Mesenchymal stem cell (in vitro differentiated cells and primary cell): Measurements from ENCODE around the gene P2RX7.

Experiments used
- DNase-seq: peaks from one replicate; pipeline ENCODE4 v3.0.0-alpha.2; 2013
- H2AFZ ChIP-seq: one replicate; pipeline ENCODE4 v1.6.1; 2013; ENCODE audit warnings: low read depth, mild to moderate bottlenecking, control low read depth, inconsistent platforms, low read length, moderate library complexity
- H2AK5ac ChIP-seq: 2 replicates; pipeline ENCODE4 v1.6.1; 2013; ENCODE audit warnings: low read length, moderate library complexity, mild to moderate bottlenecking, inconsistent platforms; ENCODE audit not compliant: severe bottlenecking
- H2BK120ac ChIP-seq: one replicate; pipeline ENCODE4 v1.6.1; 2013; ENCODE audit warnings: low read depth, mild to moderate bottlenecking, inconsistent platforms, low read length, moderate library complexity
- H2BK12ac ChIP-seq, 2 experiments: one replicate each; pipeline ENCODE4 v1.6.1; 2013; ENCODE audit warnings: inconsistent platforms in 2 of 2, low read length in 2 of 2, mild to moderate bottlenecking in 2 of 2, moderate library complexity in 2 of 2, control low read depth in 1 of 2
- H2BK15ac ChIP-seq: one replicate; pipeline ENCODE4 v1.6.1; 2013; ENCODE audit warnings: mild to moderate bottlenecking, low read depth, inconsistent platforms; ENCODE audit not compliant: poor library complexity, severe bottlenecking
- H2BK5ac ChIP-seq: 2 replicates; pipeline ENCODE4 v1.6.1; 2013; ENCODE audit warnings: low read depth, mild to moderate bottlenecking, low read length, control low read depth, inconsistent platforms; ENCODE audit not compliant: poor library complexity, severe bottlenecking
- H3K14ac ChIP-seq, 2 experiments: one replicate each; pipeline ENCODE4 v1.6.1; 2013; ENCODE audit warnings: inconsistent platforms in 2 of 2, low read length in 2 of 2, control low read depth in 1 of 2, mild to moderate bottlenecking in 1 of 2, moderate library complexity in 1 of 2
- H3K18ac ChIP-seq, 2 experiments: one replicate each; pipeline ENCODE4 v1.6.1; 2013; ENCODE audit warnings: inconsistent platforms in 2 of 2, low read length in 2 of 2, control low read depth in 1 of 2, low read depth in 1 of 2, mild to moderate bottlenecking in 1 of 2
- H3K23ac ChIP-seq, 2 experiments: one replicate each; pipeline ENCODE4 v1.6.1; 2013; ENCODE audit warnings: inconsistent platforms in 2 of 2, low read length in 2 of 2, mild to moderate bottlenecking in 2 of 2, moderate library complexity in 2 of 2, control low read depth in 1 of 2
- H3K27ac ChIP-seq: 2 replicates; pipeline ENCODE4 v1.5.1; 2013; ENCODE audit warnings: mild to moderate bottlenecking, moderate library complexity, low read length, control low read depth, inconsistent platforms; ENCODE audit not compliant: poor library complexity, severe bottlenecking
- H3K27me3 ChIP-seq, 2 experiments: 2 replicates each; pipeline versions ENCODE4 v1.6.1 to v1.7.0; 2013; ENCODE audit warnings: low read length in 2 of 2, mild to moderate bottlenecking in 2 of 2, moderate library complexity in 2 of 2, control low read depth in 1 of 2, inconsistent platforms in 1 of 2; ENCODE audit not compliant: control insufficient read depth in 1 of 2, insufficient read depth in 1 of 2
- H3K36me3 ChIP-seq, 2 experiments: 2 replicates each; pipeline versions ENCODE4 v1.6.1 to v1.7.0; 2013; ENCODE audit warnings: low read length in 2 of 2, control low read depth in 1 of 2, inconsistent platforms in 1 of 2, low read depth in 1 of 2, mild to moderate bottlenecking in 1 of 2; ENCODE audit not compliant: insufficient read depth in 2 of 2, control insufficient read depth in 1 of 2
- H3K4ac ChIP-seq, 2 experiments: one replicate each; pipeline ENCODE4 v1.6.1; 2013; ENCODE audit warnings: inconsistent platforms in 2 of 2, low read length in 2 of 2, mild to moderate bottlenecking in 2 of 2, moderate library complexity in 2 of 2, control low read depth in 1 of 2, low read depth in 1 of 2
- H3K4me1 ChIP-seq: 2 replicates; pipeline ENCODE4 v1.6.1; 2013; ENCODE audit warnings: low read depth, low read length, control low read depth; ENCODE audit not compliant: control insufficient read depth, insufficient read depth
- H3K4me2 ChIP-seq: 2 replicates; pipeline ENCODE4 v1.6.1; 2013; ENCODE audit warnings: low read length, mild to moderate bottlenecking, inconsistent platforms; ENCODE audit not compliant: poor library complexity, severe bottlenecking
- H3K4me3 ChIP-seq, 2 experiments: 2 replicates each; pipeline versions ENCODE4 v1.5.1 to v1.7.0; 2013; ENCODE audit warnings: low read length in 2 of 2, mild to moderate bottlenecking in 2 of 2, control low read depth in 1 of 2, low read depth in 1 of 2; ENCODE audit not compliant: insufficient read depth in 1 of 2
- H3K79me1 ChIP-seq: replicated peaks from 2 replicates; pipeline ENCODE4 v1.6.1; 2013; ENCODE audit warnings: mild to moderate bottlenecking, control low read depth, low read length, inconsistent platforms; ENCODE audit not compliant: poor library complexity, severe bottlenecking
- H3K9ac ChIP-seq: 2 replicates; pipeline ENCODE4 v1.7.0; 2013; ENCODE audit warnings: mild to moderate bottlenecking, low read length, moderate library complexity
- H3K9me3 ChIP-seq: 2 replicates; pipeline ENCODE4 v1.7.0; 2013; ENCODE audit warnings: mild to moderate bottlenecking, low read length; ENCODE audit not compliant: control insufficient read depth
- H4K8ac ChIP-seq: one replicate; pipeline ENCODE4 v1.6.1; 2013; ENCODE audit warnings: inconsistent platforms, mild to moderate bottlenecking, low read length, moderate library complexity
- H4K91ac ChIP-seq: one replicate; pipeline ENCODE4 v1.6.1; 2013; ENCODE audit warnings: mild to moderate bottlenecking, low read length, inconsistent platforms
- WGBS: methylation state at CpG from one replicate; pipeline ENCODE4 v1.1.7; 2013; ENCODE audit warnings: mixed read lengths; 5-methylcytosine and 5-hydroxymethylcytosine counted together

The P2RX7 gene

GRCh38 chr12:121112496-121112895, 20.2 kb upstream of the P2RX7 start:
- Histone ChIP-seq H2BK12ac (no peak overlapping the region), H3K9me3 (no peaks in the 10 kb centered on the region), H4K91ac (no peak overlapping the region), H3K4me3 (no peak overlapping the region), H2BK5ac (no peak overlapping the region), H3K4ac (no peak overlapping the region), H2AFZ (no peak overlapping the region), H3K9ac (no peak overlapping the region), H3K27ac (no peak overlapping the region), H2AK5ac (no peak overlapping the region), H3K79me1 (no peaks in the 10 kb centered on the region), H3K4me2 (no peak overlapping the region), H3K23ac (no peak overlapping the region), H2BK120ac (no peak overlapping the region), H3K27me3 (peaks cover 9 to 10% of the 10 kb centered on the region in 2 experiments), H3K36me3 (no peaks in the 10 kb centered on the region), H3K4me1 (no peaks in the 10 kb centered on the region), H4K8ac (no peak overlapping the region), H3K14ac (no peak overlapping the region), H3K18ac (no peak overlapping the region), H2BK15ac (no peak overlapping the region)
- 94% methylated on average over 3 of the region's 4 CpGs for WGBS
- DNase-seq: no peak

GRCh38 chr12:121113057-121113456, 19.6 kb upstream of the P2RX7 start:
- no peak overlapping the region for H3K14ac ChIP-seq
- H2BK15ac ChIP-seq: no peak overlapping the region

GRCh38 chr12:121114019-121114639, 18.5 kb upstream of the P2RX7 start:
- Histone ChIP-seq H2AFZ (no peak overlapping the region), H3K18ac (no peak overlapping the region), H4K91ac (no peak overlapping the region), H2AK5ac (no peak overlapping the region), H3K4me3 (no peak overlapping the region), H2BK120ac (no peak overlapping the region), H3K23ac (no peak overlapping the region), H4K8ac (no peak overlapping the region), H3K14ac (no peak overlapping the region), H2BK15ac (no peak overlapping the region), H3K4ac (no peak overlapping the region), H2BK5ac (no peak overlapping the region), H3K4me1 (no peaks in the 10 kb centered on the region), H3K79me1 (no peaks in the 10 kb centered on the region), H3K27me3 (peaks cover 8 to 10% of the 10 kb centered on the region in 2 experiments), H3K27ac (no peak overlapping the region), H3K36me3 (no peaks in the 10 kb centered on the region), H3K9me3 (no peaks in the 10 kb centered on the region), H3K4me2 (no peak overlapping the region), H3K9ac (no peak overlapping the region), H2BK12ac (no peak overlapping the region)
- DNase-seq: no peak
- WGBS: 53% methylated on average over 6 of the region's 6 CpGs

More at GRCh38 chr12:121113057-121113456, 19.6 kb upstream of the P2RX7 start:
- H2BK5ac ChIP-seq: no peak overlapping the region
- H3K4me2 ChIP-seq: no peak overlapping the region
- H3K9ac ChIP-seq: no peak overlapping the region
- no peak overlapping the region for H2BK12ac ChIP-seq
- H3K27me3 ChIP-seq: peaks cover 8 to 10% of the 10 kb centered on the region in 2 experiments
- H2AK5ac ChIP-seq: no peak overlapping the region
- H2BK120ac ChIP-seq: no peak overlapping the region
- WGBS: 54% methylated on average over 2 of the region's 4 CpGs
- H3K23ac ChIP-seq: no peak overlapping the region
- no peak overlapping the region for H2AFZ ChIP-seq
- H3K4me1 ChIP-seq: no peaks in the 10 kb centered on the region
- no peak overlapping the region for H3K27ac ChIP-seq
- no peaks in the 10 kb centered on the region for H3K9me3 ChIP-seq
- H3K36me3 ChIP-seq: no peaks in the 10 kb centered on the region
- H3K79me1 ChIP-seq: no peaks in the 10 kb centered on the region
- no peak overlapping the region for H3K4ac ChIP-seq
- no peak overlapping the region for H4K8ac ChIP-seq
- no peak overlapping the region for H3K18ac ChIP-seq
- H4K91ac ChIP-seq: no peak overlapping the region
- H3K4me3 ChIP-seq: no peak overlapping the region
- DNase-seq: no peak

GRCh38 chr12:121114806-121115205, 17.9 kb upstream of the P2RX7 start:
- no peak for DNase-seq
- no peak overlapping the region for H3K4me2 ChIP-seq
- no peak overlapping the region for H2AK5ac ChIP-seq
- no peaks in the 10 kb centered on the region for H3K4me1 ChIP-seq
- no peak overlapping the region for H2BK15ac ChIP-seq
- H3K4me3 ChIP-seq: no peak overlapping the region
- H3K23ac ChIP-seq: no peak overlapping the region
- WGBS: 58% methylated on average over 2 of the region's 2 CpGs
- H3K9ac ChIP-seq: no peak overlapping the region
- H4K91ac ChIP-seq: no peak overlapping the region
- H2BK12ac ChIP-seq: no peak overlapping the region
- no peak overlapping the region for H3K27ac ChIP-seq
- no peak overlapping the region for H4K8ac ChIP-seq
- no peak overlapping the region for H2BK120ac ChIP-seq
- H3K79me1 ChIP-seq: no peaks in the 10 kb centered on the region
- H3K4ac ChIP-seq: no peak overlapping the region
- no peaks in the 10 kb centered on the region for H3K9me3 ChIP-seq
- H3K18ac ChIP-seq: no peak overlapping the region
- H3K14ac ChIP-seq: no peak overlapping the region
- H3K36me3 ChIP-seq: no peaks in the 10 kb centered on the region
- no peak overlapping the region for H2AFZ ChIP-seq
- H2BK5ac ChIP-seq: no peak overlapping the region
- H3K27me3 ChIP-seq: peaks cover 10 to 15% of the 10 kb centered on the region in 2 experiments
